Activated T-cell treated with anti-CD3 and anti-CD28 coated beads, Interleukin-2, amount 50 U/mL, for 4 hours (primary cell): ENCODE results near the gene ARIH1. TPM values are rescaled to one million over a fixed set of nuclear protein-coding genes. Genes with fewer than 3 reads are reported as not detected.
"Not testable (repeated sequence)": the region's sequence is repeated elsewhere in the genome, so short reads cannot be mapped to it uniquely, and the experiment has no call there.

Source experiments
- ATAC-seq, 2 donors: fragments of 200-7000 bp; cut with Tn5 transposase; one replicate each; pipeline ENCODE4 v1.10.0; 2021
- DNase-seq: peaks from one replicate; pipeline ENCODE4 v3.0.0-alpha.2; 2020
- H3K27me3 Mint-ChIP-seq: one replicate; pipeline ENCODE4 v1.8.0; 2021; ENCODE audit warnings: low read depth, mixed read lengths
- H3K36me3 Mint-ChIP-seq: one replicate; pipeline ENCODE4 v1.8.0; 2022; ENCODE audit warnings: mixed read lengths; ENCODE audit not compliant: insufficient read depth
- H3K4me1 Mint-ChIP-seq: one replicate; pipeline ENCODE4 v1.8.0; 2021; ENCODE audit warnings: low read depth, mixed read lengths
- H3K4me3 Mint-ChIP-seq: one replicate; pipeline ENCODE4 v1.8.0; 2021; ENCODE audit warnings: mild to moderate bottlenecking, moderate library complexity, mixed read lengths
- H3K9me3 Mint-ChIP-seq: one replicate; pipeline ENCODE4 v1.8.0; 2021; ENCODE audit warnings: mixed read lengths
- total RNA-seq, 3 donors: library from RNA; stranded (reverse); gene quantifications; one replicate each; pipeline ENCODE4 v1.2.1, GENCODE V29; 2021

Gene ARIH1
- total RNA-seq, 3 donors from 2014 or later, result 154 to 167 (median 164) TPM

DNA sequence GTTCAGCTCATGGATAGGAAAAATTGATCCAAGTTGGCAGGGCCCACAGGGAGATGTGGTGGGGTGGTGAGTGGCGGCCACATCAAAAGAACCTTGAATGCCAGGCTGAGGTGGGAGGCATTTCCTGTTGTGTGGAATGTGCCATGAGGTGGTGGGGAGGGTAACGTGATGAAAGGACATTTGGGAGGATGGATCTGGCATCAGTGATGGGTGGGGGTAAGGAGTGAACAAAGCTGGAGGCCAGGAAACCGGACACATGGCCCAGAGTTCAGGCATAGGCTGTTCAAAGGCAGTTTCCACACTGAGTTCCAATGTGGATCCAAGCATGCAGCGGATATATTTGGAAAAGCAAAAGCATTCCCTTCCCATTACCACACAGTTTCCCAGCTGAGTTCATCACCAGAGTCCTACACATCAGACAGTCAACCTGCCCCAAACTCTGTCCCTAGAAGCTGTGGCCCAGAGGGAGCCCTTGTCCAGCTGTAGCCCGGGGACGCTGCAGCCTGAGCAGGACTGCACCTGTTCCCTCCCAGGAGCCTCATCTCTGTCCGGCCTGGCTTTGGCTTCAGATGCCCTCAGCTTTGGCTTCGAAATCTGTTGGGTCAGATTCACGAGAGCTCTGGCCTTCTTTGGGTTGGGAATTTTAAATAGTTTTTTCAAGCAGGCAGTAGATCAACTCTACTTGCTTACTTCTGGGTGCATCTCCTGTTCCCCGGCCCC, 142.5 kb downstream of the ARIH1 start:
- ATAC-seq (no peak), DNase-seq (no peak)
- H3K27me3 Mint-ChIP-seq, result no peaks in the 10 kb centered on the region
- no peaks in the 10 kb centered on the region for H3K9me3 Mint-ChIP-seq
- H3K36me3 Mint-ChIP-seq, result peaks cover 2% of the 10 kb centered on the region
- peaks cover 6% of the 10 kb centered on the region for H3K4me1 Mint-ChIP-seq
- no peak overlapping the region for H3K4me3 Mint-ChIP-seq

DNA sequence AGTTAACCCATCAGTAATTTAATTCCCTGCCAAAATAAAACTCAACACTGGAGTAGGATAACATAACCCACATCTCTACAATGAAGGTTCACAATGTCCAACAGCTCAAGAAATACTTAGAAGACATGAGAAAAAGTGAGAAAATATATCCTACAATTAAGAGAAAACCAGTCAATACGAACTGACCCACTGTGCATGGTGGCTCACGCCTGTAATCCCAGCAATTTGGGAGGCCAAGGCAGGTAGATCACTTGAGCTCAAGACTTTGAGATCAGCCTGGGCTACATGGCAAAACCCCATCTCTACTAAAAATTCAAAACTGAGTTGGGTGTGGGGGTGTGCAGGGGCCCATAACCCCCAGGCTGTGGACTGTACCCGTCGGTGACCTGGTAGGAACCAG, 149.7 kb downstream of the ARIH1 start:
- not testable (repeated sequence) for H3K4me1 Mint-ChIP-seq, H3K4me3 Mint-ChIP-seq, H3K9me3 Mint-ChIP-seq, ATAC-seq, H3K36me3 Mint-ChIP-seq, H3K27me3 Mint-ChIP-seq, DNase-seq

DNA sequence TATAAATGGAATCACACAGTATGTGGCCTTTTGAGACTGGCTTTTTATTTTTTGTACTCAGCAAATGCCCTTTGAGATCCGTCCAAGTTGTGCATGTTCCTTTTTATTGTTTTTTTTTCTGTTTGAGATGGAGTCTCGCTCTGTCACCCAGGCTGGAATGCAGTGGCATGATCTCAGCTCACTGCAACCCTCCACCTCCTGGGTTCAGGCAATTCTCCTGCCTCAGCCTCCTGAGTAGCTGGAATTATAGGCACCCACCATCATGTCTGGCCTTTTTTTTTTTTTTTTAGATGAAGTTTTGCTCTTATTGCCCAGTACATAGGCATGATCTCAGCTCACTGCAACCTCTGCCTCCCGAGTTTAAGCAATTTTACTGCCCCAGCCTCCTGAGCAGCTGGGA, 152.0 kb downstream of the ARIH1 start:
- not testable (repeated sequence) for H3K4me3 Mint-ChIP-seq, H3K36me3 Mint-ChIP-seq, ATAC-seq, H3K27me3 Mint-ChIP-seq, DNase-seq, H3K9me3 Mint-ChIP-seq, H3K4me1 Mint-ChIP-seq

DNA sequence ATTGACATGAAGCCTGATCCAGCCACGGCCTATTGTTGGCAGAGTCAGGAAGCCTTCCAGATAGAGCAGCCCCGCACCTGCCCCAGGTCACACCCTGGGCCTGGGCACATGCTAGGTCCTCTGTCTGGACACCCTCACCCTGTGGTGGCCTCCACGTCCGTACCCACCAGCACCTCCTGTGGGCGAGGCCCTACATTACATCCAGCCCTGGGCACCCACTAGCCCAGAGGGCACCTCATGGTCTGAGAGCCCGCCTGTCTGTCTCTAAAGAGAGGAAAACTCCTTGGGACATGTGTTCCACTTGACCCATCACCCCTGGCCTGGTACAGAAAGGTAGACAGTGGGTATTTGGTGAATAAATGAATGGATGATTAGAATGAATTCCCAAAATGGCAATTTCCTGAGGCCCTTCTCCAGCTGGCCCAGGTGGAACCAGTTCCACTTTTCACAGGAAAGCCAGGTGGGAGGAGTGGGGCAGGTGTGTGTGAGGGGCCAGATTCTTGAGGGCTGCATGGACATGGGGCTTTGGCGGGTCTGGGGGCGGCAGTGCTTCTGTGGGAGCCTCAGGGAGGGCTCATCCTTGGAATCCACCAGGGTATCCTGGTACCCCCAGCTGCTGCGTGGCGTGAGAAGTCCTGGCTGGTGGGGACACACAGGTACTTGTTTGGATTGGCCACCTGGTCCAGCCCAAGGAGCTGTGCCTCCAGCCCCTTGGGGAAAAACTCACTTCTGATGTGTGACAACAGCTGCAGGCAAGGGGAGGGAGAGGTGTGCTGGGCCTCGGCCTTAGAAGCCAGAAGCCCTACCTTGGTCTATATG, 154.3 kb downstream of the ARIH1 start:
- H3K4me3 Mint-ChIP-seq, H3K36me3 Mint-ChIP-seq, H3K4me1 Mint-ChIP-seq, H3K9me3 Mint-ChIP-seq, ATAC-seq, H3K27me3 Mint-ChIP-seq, DNase-seq: not testable (repeated sequence)

DNA sequence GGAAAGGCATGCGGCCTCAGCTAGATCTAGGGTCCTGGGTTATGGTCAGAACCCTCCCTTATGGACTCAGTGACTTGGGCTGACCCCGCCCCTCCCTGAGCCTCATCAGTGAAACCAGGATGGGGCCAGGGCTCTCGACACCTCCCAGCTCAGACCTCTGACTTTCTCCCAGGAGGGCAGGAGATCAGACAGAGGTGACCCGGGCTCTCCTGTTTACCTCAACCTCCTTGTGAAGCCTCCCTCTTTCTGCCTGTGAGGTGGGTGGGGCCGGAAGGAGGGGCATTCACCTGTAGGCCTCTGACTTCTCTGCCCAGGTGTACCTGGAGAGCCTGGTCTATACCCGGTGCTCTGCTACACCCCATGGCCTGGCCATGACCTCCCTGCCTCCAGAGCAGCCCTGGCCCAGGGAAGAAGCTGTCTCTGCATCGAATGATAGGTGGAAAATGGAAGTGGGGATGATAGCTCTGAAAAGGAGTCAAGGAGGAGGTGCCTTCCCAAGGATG, 155.0 kb downstream of the ARIH1 start:
- not testable (repeated sequence) for H3K27me3 Mint-ChIP-seq, DNase-seq, H3K4me3 Mint-ChIP-seq, ATAC-seq, H3K36me3 Mint-ChIP-seq, H3K9me3 Mint-ChIP-seq, H3K4me1 Mint-ChIP-seq

DNA sequence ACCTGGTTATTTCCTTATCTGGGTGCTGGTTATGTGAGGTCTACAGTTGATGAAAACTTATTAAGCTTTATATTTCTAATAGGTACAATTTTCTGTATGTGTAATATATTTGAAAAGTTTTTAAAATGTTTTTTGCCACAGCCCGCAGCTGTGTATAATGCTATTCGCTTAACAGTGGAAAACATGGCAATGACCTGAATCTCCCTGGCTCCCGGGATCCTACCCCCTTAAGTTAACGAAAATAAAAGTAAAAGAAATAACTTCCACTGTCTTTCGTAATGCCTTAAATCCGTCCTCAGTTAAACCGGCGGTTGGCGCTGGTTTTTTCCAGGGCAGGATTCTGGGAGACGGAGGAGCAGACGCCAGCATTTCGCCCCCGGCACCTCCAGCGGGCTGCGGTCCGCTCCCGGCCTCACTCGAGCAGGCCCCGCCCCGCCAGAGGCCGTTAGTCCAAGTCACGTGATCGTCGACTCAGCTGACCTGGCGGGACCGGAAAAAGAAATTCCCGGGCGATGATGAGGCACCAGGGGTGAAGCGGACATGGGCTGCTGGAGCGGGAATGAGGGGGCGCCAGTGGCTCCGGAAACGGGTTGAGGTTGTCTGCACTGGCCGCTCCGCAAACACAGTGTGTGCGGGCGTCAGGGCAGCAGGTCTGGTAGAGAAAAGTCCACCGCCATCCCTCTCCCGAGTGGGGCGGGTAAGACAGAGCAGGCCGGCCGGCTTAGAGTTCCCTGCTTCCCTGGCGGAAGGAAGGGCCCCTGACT, 162.6 kb downstream of the ARIH1 start:
- not testable (repeated sequence) for H3K4me1 Mint-ChIP-seq, H3K36me3 Mint-ChIP-seq, H3K27me3 Mint-ChIP-seq, H3K9me3 Mint-ChIP-seq, DNase-seq
- H3K4me3 Mint-ChIP-seq, result peak overlapping the region; percentile 22
- ATAC-seq, result peak; percentile 67 to 76

DNA sequence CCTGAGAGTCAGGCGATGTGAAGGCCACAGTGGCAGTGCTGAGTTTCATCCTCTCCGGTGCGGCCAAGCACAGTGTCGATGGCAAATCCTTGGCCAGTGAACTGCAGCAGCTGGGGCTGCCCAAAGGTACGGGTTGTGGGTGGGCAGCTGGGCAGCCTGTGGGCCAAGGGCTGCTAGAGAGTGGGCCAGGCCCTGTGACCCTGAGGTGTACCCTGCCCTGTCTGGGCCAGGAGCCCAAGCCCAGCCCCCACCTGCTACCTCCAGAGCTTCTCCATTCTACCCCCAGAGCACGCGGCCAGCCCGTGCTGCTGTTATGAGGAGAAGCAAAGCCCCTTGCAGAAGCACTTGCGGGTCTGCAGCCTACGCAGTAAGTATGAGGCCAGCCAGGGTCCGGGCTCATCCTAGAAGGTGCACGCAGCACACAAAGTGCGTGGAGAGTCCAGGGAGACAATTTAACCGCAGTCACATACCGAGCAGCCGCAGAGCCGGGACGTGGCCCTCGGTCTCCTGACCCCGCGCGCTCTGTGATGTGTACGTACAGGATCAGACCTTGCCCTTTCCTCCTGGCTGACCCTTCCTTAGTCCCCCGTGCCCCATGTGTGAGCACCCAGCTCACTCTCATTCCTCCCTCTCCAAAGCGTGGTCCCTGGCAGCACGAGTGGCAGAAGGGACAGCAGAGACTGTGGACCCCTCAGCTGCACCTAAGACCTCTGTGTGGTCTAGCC, 165.8 kb downstream of the ARIH1 start:
- not testable (repeated sequence) for ATAC-seq, H3K36me3 Mint-ChIP-seq, H3K4me3 Mint-ChIP-seq, H3K9me3 Mint-ChIP-seq, H3K4me1 Mint-ChIP-seq, H3K27me3 Mint-ChIP-seq, DNase-seq

DNA sequence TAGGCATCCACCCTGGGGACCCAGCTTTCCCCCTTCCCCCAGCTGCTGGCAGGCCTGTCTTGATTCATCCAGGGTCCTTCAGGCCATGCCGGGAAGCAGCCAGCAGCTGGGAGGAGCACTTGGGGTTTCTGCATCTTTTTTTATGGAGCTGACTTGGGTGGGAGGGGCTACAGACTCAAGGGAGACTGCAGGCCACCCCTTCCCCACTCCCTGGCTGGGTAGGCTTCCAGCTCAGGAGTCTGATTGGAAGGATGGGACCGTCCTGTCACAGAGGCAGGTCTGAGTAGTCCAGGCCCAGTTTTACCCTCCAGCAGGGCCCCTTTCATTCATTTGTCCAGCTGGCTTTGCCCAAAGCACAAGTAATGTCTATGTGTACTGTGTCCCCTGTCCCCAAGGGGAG, 168.1 kb downstream of the ARIH1 start:
- not testable (repeated sequence) for H3K4me3 Mint-ChIP-seq, H3K4me1 Mint-ChIP-seq, H3K27me3 Mint-ChIP-seq, H3K9me3 Mint-ChIP-seq, ATAC-seq, DNase-seq, H3K36me3 Mint-ChIP-seq

DNA sequence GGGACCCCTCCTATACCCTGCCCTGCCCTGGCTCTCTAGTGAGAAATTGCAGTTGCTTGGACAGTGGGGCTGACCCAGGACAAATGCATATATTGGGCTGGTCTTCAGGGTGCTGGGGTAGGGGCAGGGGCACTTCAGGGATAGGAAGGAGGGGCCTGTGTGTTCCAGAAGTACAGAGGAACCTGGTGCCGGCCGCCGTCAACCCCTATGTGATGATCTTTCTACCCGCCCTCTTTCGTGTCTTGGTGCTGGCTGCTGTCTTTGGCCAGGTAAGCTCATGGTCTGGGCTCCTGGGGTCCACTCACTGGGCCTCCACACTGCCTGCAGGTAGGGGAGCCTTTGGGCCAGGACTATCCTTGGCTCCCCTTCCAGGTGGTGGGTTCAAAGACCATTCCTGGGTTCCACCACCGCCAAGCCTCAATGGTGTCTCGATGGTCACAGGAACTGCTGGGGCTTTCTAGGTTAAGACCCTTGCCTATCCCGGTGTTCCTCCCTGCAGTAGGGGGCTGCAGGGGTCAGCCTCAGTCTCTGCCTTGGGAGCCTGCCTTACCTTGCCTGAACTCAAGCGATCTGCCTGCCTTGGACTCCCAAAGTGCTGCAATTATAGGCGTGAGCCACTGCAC, 174.6 kb downstream of the ARIH1 start:
- not testable (repeated sequence) for ATAC-seq, H3K4me3 Mint-ChIP-seq, DNase-seq, H3K4me1 Mint-ChIP-seq, H3K27me3 Mint-ChIP-seq, H3K9me3 Mint-ChIP-seq, H3K36me3 Mint-ChIP-seq

Other genes starting within 250 kb of the ARIH1 start
- 1,000 to 10,000 TPM; 2,397 to 2,519 (median 2,398) TPM for gene PKM, start 243.1 kb upstream of the ARIH1 start, total RNA-seq
- 10 to 100 TPM; 62.9 to 63.2 (median 62.9) TPM for gene PARP6, start 201.8 kb upstream of the ARIH1 start, total RNA-seq
- gene CELF6, start 154.2 kb upstream of the ARIH1 start, total RNA-seq, result under 1 TPM; 0.24 to 0.82 (median 0.63) TPM
- gene HEXA, start 98.3 kb upstream of the ARIH1 start, total RNA-seq, result 10 to 100 TPM; 50.7 to 51.4 (median 50.7) TPM
- not detected for gene TMEM202, start 76.0 kb upstream of the ARIH1 start, total RNA-seq
- not detected for gene GOLGA6B, start 180.4 kb downstream of the ARIH1 start, total RNA-seq
- gene HIGD2B, start 211.9 kb downstream of the ARIH1 start, total RNA-seq, result under 1 TPM in 2 of 3 donors, not detected in 1; 0.18 to 0.33 TPM
- 10 to 100 TPM; 12.1 to 16.5 (median 15.0) TPM for gene BBS4, start 211.9 kb downstream of the ARIH1 start, total RNA-seq